CD1c-positive myeloid dendritic cell (primary cell): ENCODE measurements around the gene KRTAP12-3.

Experiments
- DNase-seq: peaks from one replicate; pipeline ENCODE4 v3.0.0-alpha.2; 2016; ENCODE audit errors: extremely low spot score

The KRTAP12-3 gene

DNA sequence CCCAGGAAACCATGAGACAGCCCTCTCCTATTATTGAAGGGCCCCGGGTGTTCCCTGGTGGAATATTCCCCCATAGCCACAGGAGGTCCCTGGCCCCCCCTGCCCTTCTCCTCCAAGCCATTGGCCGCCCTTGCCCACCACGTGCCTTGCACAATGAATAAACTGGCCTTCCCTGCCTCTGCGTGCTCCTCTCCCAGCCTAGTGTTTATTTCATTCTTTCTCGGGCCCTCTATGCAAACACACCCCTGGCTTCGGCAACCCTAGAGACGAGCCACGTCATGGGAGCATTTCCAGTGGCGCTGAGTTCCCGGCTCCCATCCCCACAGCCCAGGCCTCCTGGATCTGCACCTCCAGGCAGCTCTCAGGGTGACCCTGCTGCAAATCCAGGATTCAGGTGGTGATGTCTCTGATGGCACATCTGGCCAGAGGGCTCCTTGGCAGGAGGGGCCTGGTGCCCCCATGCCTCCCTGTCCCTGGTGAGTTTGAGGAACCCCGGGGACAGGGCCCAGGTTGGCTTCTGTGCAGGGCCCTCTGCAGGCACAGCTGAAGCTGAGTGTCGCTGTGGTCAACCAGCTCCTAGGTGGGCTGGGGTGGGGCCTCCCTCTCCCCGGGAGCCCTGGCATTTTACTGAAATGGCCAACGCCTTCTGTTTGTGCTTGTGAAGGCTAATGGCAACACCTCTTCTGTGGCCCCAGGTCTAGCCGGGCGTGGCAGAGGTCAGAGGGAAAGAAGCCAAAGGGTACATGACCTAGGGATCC is 45.4 kb downstream of the KRTAP12-3 start:
- no peak for DNase-seq

DNA sequence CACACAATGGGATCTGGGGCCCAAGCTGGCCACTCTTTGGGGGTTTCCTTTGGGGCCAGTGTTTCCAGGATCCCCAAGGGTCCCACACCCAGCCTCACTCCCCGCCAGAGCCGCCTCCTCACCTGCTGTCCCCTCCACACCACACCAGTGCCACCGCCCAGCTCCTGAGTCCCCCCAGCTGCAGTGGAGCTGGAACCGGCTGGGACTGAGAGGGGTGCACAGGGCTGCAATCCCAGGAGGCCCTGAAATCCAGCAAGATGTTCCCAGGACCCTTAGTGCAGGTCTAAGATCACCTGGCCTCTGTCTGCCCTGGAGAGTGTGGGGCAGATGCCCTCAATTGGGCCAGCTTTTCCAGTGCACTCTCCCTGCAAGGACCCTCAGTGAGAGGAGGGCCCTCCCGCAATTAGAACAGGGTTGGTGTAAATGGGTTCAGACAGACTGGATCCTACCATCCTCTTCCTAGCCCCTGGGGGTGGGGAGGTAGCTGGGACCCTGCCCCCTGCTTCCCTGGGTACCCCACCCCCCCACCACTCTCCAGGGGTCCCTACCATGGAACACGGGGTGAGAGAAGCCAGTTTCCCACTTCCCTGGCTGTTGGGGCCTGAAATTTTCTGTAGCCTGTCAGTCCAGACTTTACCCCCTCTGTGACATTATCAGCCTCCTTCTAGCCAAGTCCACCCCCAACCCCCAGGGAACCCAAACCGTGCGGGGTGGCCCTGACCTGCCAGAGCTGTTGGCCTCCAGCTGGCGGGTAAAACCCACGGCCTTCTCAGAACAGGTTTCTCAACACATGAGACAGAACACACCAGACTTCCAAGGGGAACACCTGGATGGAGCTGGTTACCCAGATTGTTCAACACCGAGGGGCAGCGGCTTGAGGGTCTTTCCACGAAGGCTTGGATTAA is 46.3 kb downstream of the KRTAP12-3 start:
- no peak for DNase-seq

DNA sequence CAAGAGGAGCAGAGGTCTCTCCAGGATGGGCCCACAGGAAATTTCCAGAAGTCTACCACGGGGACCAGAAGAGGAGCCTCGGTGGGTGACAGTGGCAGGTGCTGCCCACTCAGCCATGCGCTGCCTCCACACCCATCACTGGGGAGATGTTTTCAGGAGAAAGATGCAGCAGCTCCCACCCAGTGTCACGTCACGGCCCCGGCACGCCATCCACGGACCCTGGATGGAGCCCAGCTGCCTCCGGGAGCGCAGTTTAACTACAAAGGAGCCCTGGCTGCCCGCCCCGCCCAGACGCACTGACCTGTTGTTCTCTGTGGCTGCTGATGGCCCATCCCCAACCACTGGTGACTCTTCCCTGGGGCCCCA is 46.9 kb downstream of the KRTAP12-3 start:
- no peak for DNase-seq

DNA sequence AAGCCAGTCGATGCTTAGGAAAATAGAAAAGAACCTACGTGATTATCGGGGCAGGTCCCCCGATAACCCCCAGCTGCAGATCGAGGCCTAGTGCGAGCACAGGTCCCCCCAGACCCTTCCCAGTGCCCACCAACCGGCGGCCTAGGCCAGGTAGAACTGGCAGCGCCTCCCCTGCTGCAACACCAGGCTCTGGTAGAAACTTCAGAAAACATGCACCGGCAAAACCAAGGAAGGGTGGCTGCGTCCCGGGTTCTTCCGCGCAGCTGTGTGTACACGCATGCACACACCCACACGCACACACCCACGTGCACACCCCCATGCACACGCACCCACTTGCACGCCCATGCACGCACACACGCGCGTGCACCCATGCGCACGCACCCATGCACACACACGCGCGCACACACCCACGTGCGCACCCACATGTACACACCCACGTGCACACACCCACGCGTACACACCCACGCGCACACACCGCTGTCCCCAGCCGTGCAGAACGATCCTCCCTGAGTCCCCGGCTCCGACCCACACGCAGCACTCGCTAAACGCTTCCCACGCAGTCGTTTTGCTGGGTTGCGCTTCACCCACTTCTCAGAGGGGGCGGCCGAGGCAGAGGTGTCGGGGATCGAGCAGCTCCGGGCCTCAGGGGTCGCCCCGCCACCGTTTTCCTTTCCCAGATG is 48.4 kb downstream of the KRTAP12-3 start:
- DNase-seq: no peak

DNA sequence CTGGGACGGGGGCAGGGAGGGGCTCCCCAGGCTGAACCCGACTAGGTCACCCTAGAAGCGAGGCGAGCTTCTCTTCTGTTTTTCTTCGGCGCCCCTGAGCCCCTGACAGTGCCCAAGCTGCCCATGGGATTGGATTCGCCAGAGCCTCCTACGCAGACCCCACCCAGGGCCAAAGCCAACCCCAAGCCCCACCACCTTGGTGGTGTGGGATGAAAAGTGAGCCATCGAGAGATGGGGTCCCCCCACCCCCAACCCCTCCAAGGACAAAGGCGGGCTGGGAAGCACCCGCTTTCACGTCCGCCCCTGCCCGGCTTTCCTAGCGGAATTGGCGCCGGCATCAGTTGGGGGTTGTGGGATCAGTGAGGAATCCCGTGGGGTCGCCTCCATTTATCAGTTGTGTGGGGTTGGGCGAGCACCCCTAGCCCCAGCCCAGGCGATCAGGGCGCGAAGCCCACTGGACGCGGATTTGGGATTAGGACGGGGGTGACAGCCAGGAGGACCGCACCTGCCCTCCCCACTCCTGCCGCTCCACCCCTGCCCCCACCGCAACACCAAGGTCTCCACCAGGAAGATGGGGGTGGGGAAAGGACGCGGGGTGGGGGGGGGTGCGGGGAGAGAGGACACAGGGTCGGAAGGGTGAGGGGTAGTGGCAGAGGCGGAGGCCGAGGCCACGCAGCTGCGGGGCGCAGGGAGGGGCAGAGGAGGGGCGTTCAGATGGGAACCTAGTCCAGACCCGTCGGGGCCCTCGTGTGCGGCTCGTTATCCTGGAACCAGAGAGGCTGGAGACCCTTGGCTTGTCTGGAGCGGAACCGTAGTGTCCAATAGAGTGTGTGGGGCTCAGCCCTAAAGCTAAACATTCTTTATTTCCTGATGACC is 49.2 kb downstream of the KRTAP12-3 start:
- no peak for DNase-seq
